IMR-90 (cell line): ENCODE measurements around the gene ATP8B4. TPM values are rescaled to one million over a fixed set of nuclear protein-coding genes. Genes with fewer than 3 reads are reported as not detected.

Experiments
- ATAC-seq: fragments of 200-7000 bp; cut with Tn5 transposase; 2 replicates; pipeline ENCODE4 v1.9.1; 2020; ENCODE audit warnings: low read depth, mild to moderate bottlenecking, moderate library complexity
- BruUV-seq: library from RNA; stranded (reverse); fragments of 400-500 nt; replicated peaks from 2 replicates; lab custom pipeline; 2021; lab: Mats Ljungman, UMichigan
- CTCF ChIA-PET: fragments of 300-600 bp; formaldehyde crosslinking; extraction: SDS; loops from one replicate; lab custom pipeline; 2021; ENCODE audit warnings: antibody characterized with exemption; lab: Yijun Ruan, JAX
- POLR2A ChIA-PET: fragments of 300-600 bp; sonication (Branson Sonifier 250); formaldehyde crosslinking; loops from one replicate; lab custom pipeline; 2022; ENCODE audit warnings: antibody characterized with exemption; ENCODE audit not compliant: unreplicated experiment; lab: Charles Lee
- DNase-seq: peaks from one replicate; pipeline ENCODE4 v3.0.0; 2013
- H2AFZ ChIP-seq: replicated peaks from 2 replicates; pipeline ENCODE3; 2013; ENCODE audit warnings: low read length, mild to moderate bottlenecking; ENCODE audit not compliant: poor library complexity
- H2AK5ac ChIP-seq: 2 replicates; pipeline ENCODE4 v1.6.1; 2013; ENCODE audit warnings: low read depth, low read length, inconsistent platforms
- H2AK9ac ChIP-seq: replicated peaks from 2 replicates; pipeline ENCODE3; 2013; ENCODE audit warnings: mild to moderate bottlenecking, low read depth, low read length, moderate library complexity; ENCODE audit not compliant: poor library complexity
- H2BK120ac ChIP-seq: 2 replicates; pipeline ENCODE4 v1.6.1; 2013; ENCODE audit warnings: low read depth, low read length, inconsistent platforms
- H2BK15ac ChIP-seq: 3 replicates; pipeline ENCODE4 v1.6.1; 2013; ENCODE audit warnings: low read depth, low read length, inconsistent platforms
- H2BK20ac ChIP-seq: 2 replicates; pipeline ENCODE4 v1.6.1; 2013; ENCODE audit warnings: low read depth, mild to moderate bottlenecking, inconsistent platforms, low read length, moderate library complexity
- H2BK5ac ChIP-seq: 2 replicates; pipeline ENCODE4 v1.6.1; 2013; ENCODE audit warnings: mild to moderate bottlenecking, low read depth, low read length, inconsistent platforms; ENCODE audit not compliant: poor library complexity, severe bottlenecking
- H3K14ac ChIP-seq: replicated peaks from 2 replicates; pipeline ENCODE4 v1.6.1; 2013; ENCODE audit warnings: low read depth, low read length, inconsistent platforms
- H3K18ac ChIP-seq: 2 replicates; pipeline ENCODE4 v1.6.1; 2013; ENCODE audit warnings: low read depth, low read length, control low read depth
- H3K23ac ChIP-seq: 2 replicates; pipeline ENCODE4 v1.6.1; 2013; ENCODE audit warnings: low read depth, low read length, inconsistent platforms
- H3K27ac ChIP-seq: 2 replicates; pipeline ENCODE4 v1.5.1; 2013; ENCODE audit warnings: mild to moderate bottlenecking, control low read depth, low read length; ENCODE audit not compliant: insufficient read depth
- H3K27me3 ChIP-seq: 2 replicates; pipeline ENCODE4 v1.6.1; 2013; ENCODE audit warnings: low read length; ENCODE audit not compliant: control insufficient read depth, insufficient read depth
- H3K36me3 ChIP-seq: 2 replicates; pipeline ENCODE4 v1.6.1; 2013; ENCODE audit warnings: low read length, mixed read lengths; ENCODE audit not compliant: control insufficient read depth, insufficient read depth
- H3K4ac ChIP-seq: 2 replicates; pipeline ENCODE4 v1.6.1; 2013; ENCODE audit warnings: low read depth, low read length, inconsistent platforms
- H3K4me1 ChIP-seq: 2 replicates; pipeline ENCODE4 v1.6.1; 2013; ENCODE audit warnings: low read length, mixed read lengths; ENCODE audit not compliant: control insufficient read depth, insufficient read depth
- H3K4me2 ChIP-seq: 2 replicates; pipeline ENCODE4 v1.6.1; 2013; ENCODE audit warnings: low read depth, mild to moderate bottlenecking, control low read depth, low read length, moderate library complexity
- H3K4me3 ChIP-seq: 2 replicates; pipeline ENCODE4 v1.5.1; 2013; ENCODE audit warnings: low read depth, mild to moderate bottlenecking, control low read depth, low read length, moderate library complexity; ENCODE audit not compliant: insufficient read depth
- H3K56ac ChIP-seq: 2 replicates; pipeline ENCODE4 v1.6.1; 2013; ENCODE audit warnings: low read length, inconsistent platforms; ENCODE audit not compliant: insufficient read depth; ENCODE audit errors: extremely low read depth
- H3K79me1 ChIP-seq, 2 experiments: 2 replicates each; pipeline ENCODE4 v1.6.1; 2013; ENCODE audit warnings: low read length in 2 of 2, inconsistent platforms in 1 of 2, low read depth in 1 of 2
- H3K9ac ChIP-seq: 2 replicates; pipeline ENCODE4 v1.6.1; 2013; ENCODE audit warnings: low read depth, low read length, control low read depth
- H3K9me1 ChIP-seq: 2 replicates; pipeline ENCODE4 v1.6.1; 2013; ENCODE audit warnings: low read length, inconsistent platforms; ENCODE audit not compliant: insufficient read depth
- H3K9me3 ChIP-seq: 2 replicates; pipeline ENCODE4 v1.6.1; 2013; ENCODE audit warnings: low read length; ENCODE audit not compliant: control insufficient read depth, insufficient read depth
- H4K20me1 ChIP-seq: 2 replicates; pipeline ENCODE4 v1.6.1; 2013; ENCODE audit warnings: low read length, inconsistent platforms; ENCODE audit not compliant: insufficient read depth
- H4K5ac ChIP-seq: 2 replicates; pipeline ENCODE4 v1.6.1; 2013; ENCODE audit warnings: mild to moderate bottlenecking, low read depth, low read length, control low read depth
- H4K8ac ChIP-seq, 2 experiments: 2 replicates each; pipeline ENCODE4 v1.6.1; 2013; ENCODE audit warnings: low read depth in 2 of 2, low read length in 2 of 2, control low read depth in 1 of 2, inconsistent platforms in 1 of 2
- H4K91ac ChIP-seq: 2 replicates; pipeline ENCODE4 v1.6.1; 2013; ENCODE audit warnings: low read depth, low read length, inconsistent platforms; ENCODE audit not compliant: insufficient read depth
- BHLHE40 ChIP-seq: fragments of 150-350 bp; IDR thresholded peaks from 2 replicates; pipeline ENCODE4 v1.6.1; 2016; ENCODE audit warnings: mild to moderate bottlenecking, low read depth, low read length
- CEBPB ChIP-seq: IDR thresholded peaks from 2 replicates; pipeline ENCODE4 v1.6.1; 2012; ENCODE audit warnings: low read depth, low read length, improper control_type of control experiment
- CHD1 ChIP-seq: IDR thresholded peaks from 2 replicates; pipeline ENCODE4 v1.6.1; 2012; ENCODE audit warnings: low read depth, low read length, improper control_type of control experiment
- CTCF ChIP-seq: conservative IDR thresholded peaks from 2 replicates; pipeline ENCODE4 v1.5.1; 2012; ENCODE audit warnings: mild to moderate bottlenecking, low read depth, low read length, improper control_type of control experiment
- ELK1 ChIP-seq: fragments of 150-350 bp; IDR thresholded peaks from 2 replicates; pipeline ENCODE4 v1.6.1; 2016; ENCODE audit warnings: low read depth, mild to moderate bottlenecking, low read length, moderate library complexity, borderline replicate concordance
- FOS ChIP-seq: fragments of 150-350 bp; IDR thresholded peaks from 2 replicates; pipeline ENCODE4 v1.6.1; 2016; ENCODE audit warnings: low read depth, low read length
- MAFK ChIP-seq: IDR thresholded peaks from 2 replicates; pipeline ENCODE4 v1.6.1; 2012; ENCODE audit warnings: low read depth, low read length, improper control_type of control experiment
- MAZ ChIP-seq: IDR thresholded peaks from 2 replicates; pipeline ENCODE4 v1.6.1; 2012; ENCODE audit warnings: low read depth, mild to moderate bottlenecking, low read length, improper control_type of control experiment, moderate library complexity, borderline replicate concordance
- MXI1 ChIP-seq: IDR thresholded peaks from 2 replicates; pipeline ENCODE4 v1.6.1; 2012; ENCODE audit warnings: low read depth, mild to moderate bottlenecking, low read length, moderate library complexity, borderline replicate concordance
- NFE2L2 ChIP-seq: fragments of 150-350 bp; IDR thresholded peaks from 2 replicates; pipeline ENCODE4 v1.6.1; 2016; ENCODE audit warnings: low read depth, mild to moderate bottlenecking, low read length
- POLR2A ChIP-seq: IDR thresholded peaks from 2 replicates; pipeline ENCODE4 v1.6.1; 2012; ENCODE audit warnings: mild to moderate bottlenecking, low read depth, low read length
- RAD21 ChIP-seq: IDR thresholded peaks from 2 replicates; pipeline ENCODE4 v1.6.1; 2012; ENCODE audit warnings: low read length, improper control_type of control experiment
- RCOR1 ChIP-seq: IDR thresholded peaks from 2 replicates; pipeline ENCODE4 v1.6.1; 2012; ENCODE audit warnings: mild to moderate bottlenecking, low read length, improper control_type of control experiment; ENCODE audit not compliant: insufficient replicate concordance
- RFX5 ChIP-seq: IDR thresholded peaks from 2 replicates; pipeline ENCODE4 v1.8.0; 2012; ENCODE audit warnings: low read depth, mild to moderate bottlenecking, low read length, moderate library complexity
- SMC3 ChIP-seq: fragments of 150-350 bp; IDR thresholded peaks from 2 replicates; pipeline ENCODE4 v1.6.1; 2016; ENCODE audit warnings: low read depth, mild to moderate bottlenecking, antibody characterized with exemption, low read length, moderate library complexity
- dilution Hi-C: fragments of 300-500 bp; cut with HindIII; formaldehyde crosslinking; loops from one replicate; pipeline ENCODE4 v1.14.3; 2018; ENCODE audit warnings: low sequenced_read_pairs; ENCODE audit not compliant: unreplicated experiment
- in situ Hi-C: fragments of 300-500 bp; cut with MboI; formaldehyde crosslinking; loops from 3 replicates; pipeline ENCODE4 v1.14.3; 2019; ENCODE audit warnings: low sequenced_read_pairs, inconsistent platforms, mixed read lengths
- intact Hi-C: fragments of 100-400 bp; cut with micrococcal nuclease; formaldehyde crosslinking; loops from 2 replicates; pipeline ENCODE4 v1.10.0; 2022
- polyA plus RNA-seq, 3 experiments: library from polyadenylated mRNA; depleted of rRNA; stranded (reverse); fragments of >200 nt; gene quantifications; 2 replicates each; pipeline ENCODE4 v1.2.3, GENCODE V29; 2012; ENCODE audit warnings: low replicate concordance in 1 of 3
- total RNA-seq: library from RNA; depleted of rRNA; stranded (reverse); fragments of >200 nt; gene quantifications from 2 replicates; pipeline ENCODE4 v1.2.3, GENCODE V29; 2012
- TF ChIP-seq, protein P1 (sequence below): fragments of 150-350 bp; IDR thresholded peaks from 2 replicates; pipeline ENCODE4 v1.6.1; 2017; ENCODE audit warnings: mild to moderate bottlenecking, antibody characterized with exemption, low read length, low read depth

Gene ATP8B4
- total and polyA plus RNA-seq, 2 of the 4 experiments (the other 2 are of a cell fraction) = 0.12 to 0.54 TPM

GRCh38 chr15:50049871-50050270 is 69.2 kb downstream of the ATP8B4 start:
- ATAC-seq (peak; percentile 81), DNase-seq (peak; percentile 91)
- Histone ChIP-seq H3K56ac (no peak overlapping the region), H3K27ac (peak overlapping the region; percentile 36; the same call in 1 of the 2 replicates), H2BK20ac (peak overlapping the region; percentile 45; the same call in 1 of the 2 replicates), H3K4me3 (no peak overlapping the region), H3K9me1 (peaks cover 4% of the 10 kb centered on the region; the same call in 1 of the 2 replicates), H2AK9ac (no peak overlapping the region), H4K91ac (peak overlapping the region; percentile 26; the same call in 1 of the 2 replicates), H2BK5ac (peak overlapping the region; percentile 90), H2BK120ac (peak overlapping the region; percentile 29), H4K20me1 (no peaks in the 10 kb centered on the region), H3K4me2 (no peak overlapping the region), H2AFZ (no peak overlapping the region), H4K5ac (no peak overlapping the region), H3K4ac (no peak overlapping the region), H2AK5ac (no peak overlapping the region), H3K14ac (no peak overlapping the region), H3K18ac (peak overlapping the region; percentile 84), H2BK15ac (no peak overlapping the region), H3K9ac (no peak overlapping the region), H3K9me3 (no peaks in the 10 kb centered on the region; the same call in none of the 2 replicates), H3K23ac (no peak overlapping the region), H3K4me1 (peaks cover 20% of the 10 kb centered on the region), H4K8ac (peak overlapping the region in 1 of 2 experiments; percentile 32; a peak in 2 of 4 replicates), H3K79me1 (no peaks in the 10 kb centered on the region), H3K36me3 (no peaks in the 10 kb centered on the region), H3K27me3 (no peaks in the 10 kb centered on the region)
- in situ Hi-C loops (loop anchor here (5.0 kb wide), 2 partner anchors 628 to 808 kb away; partner anchors contain the start of gene FGF7), dilution Hi-C loops (no loop called here), intact Hi-C loops (loop anchor here (1.0 to 10.0 kb wide), 6 partner anchors 193 to 1188 kb away; partner anchors contain the start of genes COPS2, DTWD1, FAM227B and FGF7)
- TF ChIP-seq, protein P1, sequence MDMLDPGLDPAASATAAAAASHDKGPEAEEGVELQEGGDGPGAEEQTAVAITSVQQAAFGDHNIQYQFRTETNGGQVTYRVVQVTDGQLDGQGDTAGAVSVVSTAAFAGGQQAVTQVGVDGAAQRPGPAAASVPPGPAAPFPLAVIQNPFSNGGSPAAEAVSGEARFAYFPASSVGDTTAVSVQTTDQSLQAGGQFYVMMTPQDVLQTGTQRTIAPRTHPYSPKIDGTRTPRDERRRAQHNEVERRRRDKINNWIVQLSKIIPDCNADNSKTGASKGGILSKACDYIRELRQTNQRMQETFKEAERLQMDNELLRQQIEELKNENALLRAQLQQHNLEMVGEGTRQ = no peak
- TF ChIP-seq ELK1 (no peak), CEBPB (peak; percentile 80), CTCF (no peak), FOS (peak; percentile 79), RCOR1 (no peak), SMC3 (no peak), MAFK (no peak), RAD21 (no peak), POLR2A (no peak), MXI1 (no peak), BHLHE40 (peak; percentile 74), CHD1 (no peak), MAZ (no peak), NFE2L2 (no peak), RFX5 (no peak)
- ChIA-PET POLR2A (interaction anchor here (1.0 kb wide), 1 partner anchor 88 kb away, joined by 4 read pairs; no protein-coding TSS in a partner anchor), CTCF (interaction anchor here (0.5 to 0.6 kb wide), 2 partner anchors 46 to 1846 kb away, joined by 3 to 5 read pairs; no protein-coding TSS in a partner anchor)
- no TSS peak for BruUV-seq
